CD4-positive, alpha-beta T cell treated with Interleukin-21 for 1 hour (primary cell): ENCODE measurements around the gene TTC39C.
A peak's percentile ranks its signal among the peaks of the same experiment; 100 is the strongest.

Experiments
- DNase-seq: peaks from one replicate; pipeline ENCODE4 v3.0.0-alpha.2; 2020

TTC39C gene

DNA sequence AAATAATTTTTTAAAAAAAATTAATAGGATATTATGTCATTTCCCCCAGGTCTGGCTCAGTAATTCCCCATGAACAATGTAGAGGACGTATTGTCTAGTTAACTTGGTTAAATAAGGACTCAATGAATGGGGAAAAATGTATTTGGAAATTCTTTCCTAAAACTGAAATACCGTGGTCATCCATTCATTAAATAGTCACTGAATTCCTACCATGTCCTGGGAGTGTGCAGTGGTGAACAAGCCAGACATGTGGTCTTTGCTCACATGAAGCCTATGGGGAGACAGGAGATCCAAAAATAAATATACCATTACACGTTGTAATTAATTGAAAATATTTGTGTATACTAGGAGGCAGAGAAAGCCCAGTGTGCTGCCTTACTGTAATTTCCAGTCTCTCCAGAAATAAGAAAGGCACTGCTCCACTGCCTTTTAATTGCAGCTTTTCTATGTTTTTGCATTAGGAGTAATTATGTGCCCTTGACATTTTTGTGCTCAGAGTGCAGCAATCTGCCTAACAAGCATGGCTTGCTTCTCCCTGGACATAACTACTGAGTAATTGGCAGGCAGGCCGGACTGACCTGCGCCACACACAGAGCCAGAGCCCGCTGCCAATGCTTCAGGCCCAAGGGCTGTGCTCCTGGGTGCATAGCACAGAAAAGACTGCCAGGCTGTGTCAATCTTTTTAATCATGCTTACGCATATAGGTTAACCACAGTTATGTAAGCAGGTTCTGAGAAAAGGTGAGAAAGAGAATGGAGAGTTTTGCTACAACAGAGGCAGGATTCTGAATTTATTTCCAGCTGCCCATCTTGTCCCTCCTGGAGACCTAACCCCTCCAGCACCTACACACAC, 22.2 kb upstream of the TTC39C start:
- peak; percentile 79 for DNase-seq

DNA sequence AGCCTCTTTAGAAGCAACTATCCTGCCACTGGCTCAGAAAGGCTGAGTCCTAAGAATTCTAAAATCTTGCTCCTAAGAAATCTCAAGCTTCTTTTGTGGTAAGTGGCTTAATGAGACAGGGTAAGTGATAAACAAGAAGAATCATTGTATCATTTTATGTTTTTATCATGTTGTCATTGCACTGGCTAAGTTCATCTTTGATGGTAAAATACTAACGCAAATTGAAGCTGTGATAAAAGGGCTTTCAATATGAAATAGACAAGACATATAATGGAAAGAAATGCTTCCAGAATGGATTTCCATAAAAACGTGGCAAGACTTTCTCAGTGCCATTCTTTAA, 21.6 kb upstream of the TTC39C start:
- DNase-seq, result no peak

DNA sequence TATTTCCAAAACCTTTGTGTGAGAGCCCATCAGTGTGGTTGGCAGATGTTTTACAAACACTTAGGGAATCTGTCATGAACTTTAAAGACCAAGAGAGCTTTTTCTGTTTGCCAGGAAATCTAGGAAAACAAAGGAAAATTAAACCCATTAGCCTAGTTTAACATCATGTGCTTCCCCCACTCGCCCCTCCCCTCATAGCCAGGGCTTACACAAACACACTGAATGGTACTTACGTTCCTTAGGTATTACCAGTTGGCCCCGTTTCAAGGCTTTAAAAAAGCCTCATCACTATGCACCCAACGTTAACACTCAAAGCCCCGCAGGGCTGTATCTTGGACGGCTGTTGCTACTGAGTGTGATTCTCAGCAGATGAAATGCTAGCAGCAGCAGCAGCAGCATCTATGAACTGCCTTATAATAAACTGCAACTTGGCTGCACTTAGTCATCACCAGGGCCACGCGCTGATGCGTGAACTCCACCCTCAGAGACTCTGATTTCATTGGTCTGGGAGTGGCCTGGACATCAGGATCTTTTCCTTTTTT, 20.1 kb upstream of the TTC39C start:
- DNase-seq, result peak; percentile 45

DNA sequence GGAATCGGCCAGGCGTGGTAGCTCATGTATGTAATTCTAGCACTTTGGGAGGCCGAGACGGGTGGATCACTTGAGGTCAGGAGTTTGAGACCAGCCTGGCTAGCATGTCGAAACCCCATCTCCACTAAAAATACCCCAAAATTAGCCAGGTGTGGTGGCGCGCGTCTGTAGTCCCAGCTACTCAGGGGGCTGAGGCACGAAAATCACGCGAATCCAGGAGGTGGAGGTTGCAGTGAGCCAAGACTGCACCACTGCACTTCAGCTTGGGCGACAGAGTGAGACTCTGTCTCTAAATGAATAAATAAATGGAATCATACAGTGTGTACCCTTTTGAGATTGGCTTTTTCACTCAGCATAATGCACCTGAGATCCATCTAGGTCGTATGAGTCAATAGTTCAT, 19.4 kb upstream of the TTC39C start:
- DNase-seq, result no peak

DNA sequence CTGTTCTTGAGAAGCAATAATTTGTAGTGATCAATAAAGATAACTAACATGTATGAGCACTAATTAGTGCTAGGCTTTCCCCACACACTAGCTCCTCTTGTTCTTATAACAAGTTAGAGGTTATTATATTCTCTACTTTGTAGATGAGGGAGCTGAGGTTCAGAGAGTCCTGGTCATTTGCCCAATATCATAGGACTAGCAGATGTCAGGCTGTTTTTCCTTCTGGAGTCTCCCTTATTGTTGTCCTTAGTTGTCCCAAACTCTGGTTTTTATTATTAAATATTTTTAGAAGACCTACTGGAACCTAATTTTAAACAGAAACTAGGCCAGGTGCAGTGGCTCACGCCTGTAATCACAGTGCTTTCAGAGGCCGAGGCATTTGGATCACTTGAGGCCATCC, 16.5 kb upstream of the TTC39C start:
- DNase-seq, result no peak

DNA sequence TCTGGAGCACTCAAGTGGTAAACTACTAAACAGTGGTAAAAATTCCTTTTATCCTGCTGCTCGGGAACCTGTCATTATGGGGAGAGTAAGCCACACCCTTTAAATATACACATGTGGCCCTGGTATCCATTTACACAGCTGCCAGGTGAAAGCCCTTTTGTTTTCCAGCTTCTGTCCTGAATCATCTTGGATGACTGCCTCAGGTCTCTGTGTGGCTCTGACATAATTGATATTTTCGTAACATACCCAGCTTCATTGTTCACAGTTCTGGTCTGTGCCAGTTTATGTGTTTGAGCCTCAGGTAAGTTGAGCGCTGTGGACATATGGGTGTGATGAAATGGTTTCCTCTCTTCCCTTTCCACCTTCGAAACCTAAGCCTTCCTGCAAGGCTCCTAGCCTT, 15.7 kb upstream of the TTC39C start:
- DNase-seq, result no peak

DNA sequence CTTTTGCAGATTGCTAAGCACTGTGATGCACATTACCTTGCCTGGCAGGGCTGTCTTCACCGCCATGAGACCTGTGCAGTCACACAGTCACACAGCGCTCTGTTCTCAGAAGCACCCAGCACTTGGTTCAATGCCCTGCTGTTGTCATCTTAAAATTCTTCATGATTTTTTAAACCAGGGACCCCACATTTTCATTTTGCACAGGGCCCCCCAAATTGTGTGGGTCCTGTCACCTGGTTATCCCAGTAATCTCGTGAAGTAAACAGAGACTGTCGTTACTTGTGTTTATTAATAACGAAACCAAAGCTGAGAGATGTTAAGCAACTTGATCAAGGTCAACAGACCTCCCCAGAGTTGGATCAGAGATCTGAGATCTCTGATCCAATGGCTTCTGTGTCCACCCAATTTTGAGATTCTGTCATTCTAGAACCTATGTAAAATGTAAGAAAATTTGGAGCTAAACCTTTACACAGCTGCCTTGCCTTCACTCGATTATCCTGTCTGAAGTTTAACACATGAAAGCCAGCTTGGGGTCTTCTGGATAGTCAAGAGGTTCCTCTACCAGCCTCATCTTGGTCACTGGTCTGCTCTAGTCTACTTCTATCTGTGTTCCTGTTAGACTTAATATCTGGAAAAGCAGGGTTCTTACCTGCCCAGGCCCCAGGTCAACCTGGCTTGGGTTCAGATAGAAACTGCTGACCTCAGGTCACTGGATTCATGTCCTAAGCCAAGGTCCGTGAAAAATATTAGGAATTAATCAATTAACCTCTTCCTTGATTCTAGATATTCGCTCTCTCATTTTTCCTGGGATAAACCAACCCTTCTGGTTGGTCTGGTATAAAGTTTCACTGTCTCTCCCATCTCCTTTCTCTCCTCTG, 13.7 kb upstream of the TTC39C start:
- no peak for DNase-seq

DNA sequence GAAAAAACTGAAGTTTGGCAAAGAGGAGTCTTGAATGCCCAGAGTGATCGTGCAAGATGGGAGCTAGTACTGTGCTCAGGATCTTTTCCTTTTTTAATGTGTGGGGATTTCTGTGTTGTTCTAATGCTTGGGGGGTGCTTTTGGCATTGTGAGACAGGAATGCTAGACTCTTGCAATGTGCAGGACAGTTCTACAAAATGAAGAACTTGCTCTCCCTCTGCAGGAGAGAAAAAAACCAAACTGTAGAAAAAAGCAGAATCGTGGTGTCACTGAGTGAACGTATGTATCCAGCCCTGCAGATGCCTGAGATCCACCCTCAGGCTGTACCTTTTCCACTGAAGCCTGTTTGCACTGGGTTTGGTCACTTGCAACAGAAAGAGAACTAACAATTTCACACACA, 12.1 kb upstream of the TTC39C start:
- no peak for DNase-seq

DNA sequence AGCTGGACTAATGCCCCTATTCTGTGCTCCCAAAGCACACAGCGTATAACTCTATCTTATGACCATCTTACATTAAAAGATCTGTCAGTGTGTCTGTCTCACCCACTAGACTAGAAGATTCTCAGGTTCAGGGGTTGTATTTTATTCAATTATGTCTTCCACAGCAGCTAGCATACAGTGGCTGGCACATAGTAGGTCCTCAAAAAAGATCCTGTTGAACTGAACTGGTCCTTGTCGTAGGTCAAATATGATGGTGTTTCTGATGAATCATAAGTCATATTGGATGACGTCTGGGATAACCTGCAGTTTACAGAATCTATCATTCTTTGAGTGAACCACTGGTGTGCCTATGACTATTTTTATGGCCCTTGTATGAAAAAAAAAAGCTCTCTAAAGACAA, 11.3 kb upstream of the TTC39C start:
- DNase-seq, result no peak

DNA sequence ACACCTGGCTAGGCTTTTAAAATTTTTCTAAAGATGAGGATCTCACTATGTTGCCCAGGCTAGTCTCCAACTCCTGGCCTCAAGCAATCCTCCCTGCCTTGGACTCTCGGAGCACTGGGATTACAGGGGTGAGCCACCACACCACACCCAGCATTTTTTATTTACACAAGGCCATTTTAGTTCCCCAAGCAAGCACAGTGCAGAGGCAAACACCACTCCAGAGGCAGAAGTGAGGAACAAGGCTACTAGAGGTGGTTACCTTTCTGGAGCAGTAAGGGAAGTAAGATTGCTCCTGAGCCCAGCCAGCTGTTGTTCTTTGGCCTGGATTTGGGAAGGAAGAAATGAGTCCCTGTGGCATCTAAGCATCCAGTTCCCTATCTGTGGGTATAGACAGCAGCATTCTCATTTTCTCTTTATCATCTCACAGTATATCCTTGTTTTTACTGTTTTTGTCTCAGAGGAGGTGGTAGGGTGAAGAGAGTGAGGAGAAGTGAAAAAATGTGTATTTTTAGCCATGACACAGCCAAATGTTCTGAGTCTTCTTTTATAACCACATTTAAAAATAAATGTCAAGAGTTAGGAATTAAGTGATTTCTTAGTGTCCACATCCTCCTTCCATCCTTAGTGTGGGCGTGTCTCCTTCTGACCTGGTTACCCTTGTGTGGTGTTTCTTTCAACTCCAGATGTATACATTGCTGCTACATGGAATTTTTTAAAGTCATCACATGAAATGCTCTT, 10.5 kb upstream of the TTC39C start:
- no peak for DNase-seq

DNA sequence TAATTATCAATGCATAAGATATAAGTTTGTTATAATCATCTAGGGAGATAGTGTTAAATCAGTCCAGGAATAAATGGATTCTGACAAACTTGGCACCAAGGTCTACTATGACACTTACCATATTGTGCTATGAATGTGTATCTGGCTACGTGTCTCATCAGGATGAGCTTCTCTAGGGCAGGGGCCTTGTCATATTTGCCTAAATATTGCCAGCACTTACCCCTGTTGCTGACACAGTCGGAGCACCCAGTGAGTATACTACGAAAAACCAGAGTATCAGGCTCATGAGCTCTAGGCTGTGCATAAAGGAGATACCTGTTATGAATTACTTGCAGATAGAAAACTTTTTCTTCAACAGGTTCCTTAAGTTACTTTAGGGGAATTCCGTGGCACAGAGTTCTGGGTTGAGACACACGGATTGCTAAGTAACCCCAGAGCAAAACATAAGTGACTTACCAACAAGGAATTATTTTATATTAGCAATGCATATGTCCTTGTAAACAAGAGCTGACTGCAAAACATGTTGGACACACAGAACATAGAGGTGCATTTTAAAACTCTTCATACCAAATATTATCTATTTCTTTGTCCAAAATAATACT, 7.7 kb upstream of the TTC39C start:
- DNase-seq, result no peak

DNA sequence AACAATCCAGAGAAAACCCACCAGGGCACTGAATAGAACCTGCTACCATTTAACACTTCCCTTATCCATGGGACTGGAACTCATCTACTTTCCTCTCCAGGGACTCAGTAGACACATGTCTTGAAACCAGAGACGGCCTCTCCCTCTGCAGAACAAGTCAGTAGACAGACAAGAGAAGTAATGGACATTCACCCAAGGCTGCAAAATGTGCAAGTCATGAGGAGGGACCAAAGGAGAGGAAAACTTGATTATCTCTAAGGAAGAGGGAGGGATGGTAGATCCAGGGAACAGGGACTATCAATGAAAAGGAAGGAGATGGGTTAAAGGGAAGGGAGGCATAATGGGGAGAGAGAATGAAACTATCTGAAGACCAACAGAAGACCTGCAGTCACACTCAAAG, 5.3 kb upstream of the TTC39C start:
- no peak for DNase-seq

DNA sequence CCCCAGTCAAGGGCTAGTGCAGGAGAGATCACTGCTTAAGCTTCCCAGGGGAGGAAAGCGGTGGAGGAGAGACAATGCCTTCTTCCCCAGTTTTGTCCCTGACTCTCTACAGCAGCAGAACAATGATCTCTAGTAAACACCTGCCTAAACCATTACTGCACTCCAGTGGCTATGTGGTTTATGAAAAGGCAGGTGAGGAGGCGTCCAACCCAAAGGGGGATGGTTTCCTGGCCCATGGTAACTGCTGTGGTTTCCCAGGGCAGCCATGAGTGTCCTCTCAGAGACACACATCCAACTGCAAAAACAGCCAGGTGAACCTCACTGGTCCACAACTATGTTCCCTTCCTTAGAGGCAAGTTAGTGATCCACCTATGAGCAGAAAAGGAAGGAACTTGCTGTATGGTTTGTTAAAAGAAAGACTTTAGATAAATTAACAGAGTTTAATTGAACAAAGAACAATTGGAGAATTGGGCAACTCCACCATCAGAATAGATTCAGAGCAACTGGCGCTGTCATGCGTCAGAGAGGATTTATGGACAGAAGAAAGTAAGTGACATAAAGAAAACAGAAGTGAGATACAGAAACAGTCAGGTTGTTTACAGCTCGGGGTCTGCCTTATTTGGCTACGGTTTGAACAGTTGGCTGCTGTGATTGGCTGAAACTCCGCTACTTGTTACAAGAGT, 4.8 kb upstream of the TTC39C start:
- DNase-seq, result peak; percentile 58

DNA sequence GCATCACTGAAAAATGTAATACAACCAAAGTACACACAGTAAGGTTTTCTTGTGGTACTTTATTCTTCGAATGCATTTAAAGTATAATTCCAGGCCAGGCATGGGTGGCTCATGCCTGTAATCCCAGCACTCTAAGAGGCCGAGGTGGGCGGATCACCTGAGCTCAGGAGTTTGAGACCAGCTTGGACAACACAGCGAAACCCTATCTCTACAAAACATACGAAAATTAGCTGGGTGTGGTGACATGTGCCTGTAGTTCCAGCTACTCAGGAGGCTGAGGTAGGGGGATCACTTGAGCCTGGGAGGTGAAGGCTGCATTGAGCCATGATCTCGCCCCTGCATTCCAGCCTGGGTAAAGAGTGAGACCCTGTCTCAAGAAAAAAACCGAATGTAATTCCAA, 3.9 kb upstream of the TTC39C start:
- no peak for DNase-seq

DNA sequence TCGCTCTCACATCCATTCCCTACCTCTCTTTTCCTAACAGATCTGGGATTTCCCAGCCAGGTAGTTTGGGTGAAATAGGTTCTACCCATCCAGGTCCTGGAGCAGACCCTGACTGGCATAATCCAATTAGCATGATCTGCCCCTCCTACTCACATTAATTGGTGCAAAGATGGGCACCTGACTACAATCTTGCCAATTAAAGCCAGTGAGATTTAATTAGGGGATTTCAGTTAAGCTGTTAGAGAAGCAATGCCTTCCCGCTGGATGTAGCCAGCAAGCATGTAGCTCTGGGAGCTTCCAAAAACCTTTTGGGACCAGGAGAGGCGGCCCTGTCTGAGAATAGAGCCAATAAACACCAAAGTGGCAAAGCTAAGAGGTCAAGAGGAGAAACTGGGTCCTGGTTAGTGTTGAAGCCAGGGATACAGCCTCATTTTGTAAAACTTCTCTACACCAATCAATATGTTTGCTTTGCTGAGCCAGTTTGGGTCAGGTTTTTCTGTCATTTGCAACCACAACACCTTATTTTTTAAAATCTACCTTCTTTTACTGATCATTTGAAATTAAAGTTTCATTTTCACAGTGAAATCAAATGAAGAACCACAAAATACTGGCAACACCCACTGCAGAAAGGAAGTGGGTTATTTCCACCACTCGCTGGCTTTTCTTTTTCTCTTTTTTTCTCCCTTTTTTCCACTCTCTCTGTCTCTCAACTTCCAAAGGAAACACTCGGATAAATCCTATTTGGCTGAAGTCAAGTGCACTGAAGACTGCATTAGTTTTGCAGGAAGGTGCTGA, 3.2 kb upstream of the TTC39C start:
- peak; percentile 63 for DNase-seq

DNA sequence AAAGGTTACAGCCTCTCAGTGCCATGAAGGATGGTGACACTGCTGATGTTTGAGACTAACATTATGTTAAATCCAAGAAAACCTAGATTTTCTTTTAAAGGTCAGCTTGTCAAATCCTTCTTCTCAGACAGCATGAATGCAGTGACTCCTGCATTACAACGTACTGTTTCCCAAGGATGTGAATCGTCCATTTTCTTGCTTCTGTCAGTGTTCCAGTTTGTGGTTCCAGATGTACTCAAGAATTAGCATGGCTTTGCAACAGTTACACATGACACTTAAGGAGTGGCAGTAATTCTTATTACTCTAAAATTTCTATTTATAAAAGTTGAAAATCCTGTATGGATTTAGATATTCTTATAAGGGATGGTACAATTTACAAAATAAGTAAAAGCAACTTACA, 1.5 kb upstream of the TTC39C start:
- DNase-seq, result no peak

DNA sequence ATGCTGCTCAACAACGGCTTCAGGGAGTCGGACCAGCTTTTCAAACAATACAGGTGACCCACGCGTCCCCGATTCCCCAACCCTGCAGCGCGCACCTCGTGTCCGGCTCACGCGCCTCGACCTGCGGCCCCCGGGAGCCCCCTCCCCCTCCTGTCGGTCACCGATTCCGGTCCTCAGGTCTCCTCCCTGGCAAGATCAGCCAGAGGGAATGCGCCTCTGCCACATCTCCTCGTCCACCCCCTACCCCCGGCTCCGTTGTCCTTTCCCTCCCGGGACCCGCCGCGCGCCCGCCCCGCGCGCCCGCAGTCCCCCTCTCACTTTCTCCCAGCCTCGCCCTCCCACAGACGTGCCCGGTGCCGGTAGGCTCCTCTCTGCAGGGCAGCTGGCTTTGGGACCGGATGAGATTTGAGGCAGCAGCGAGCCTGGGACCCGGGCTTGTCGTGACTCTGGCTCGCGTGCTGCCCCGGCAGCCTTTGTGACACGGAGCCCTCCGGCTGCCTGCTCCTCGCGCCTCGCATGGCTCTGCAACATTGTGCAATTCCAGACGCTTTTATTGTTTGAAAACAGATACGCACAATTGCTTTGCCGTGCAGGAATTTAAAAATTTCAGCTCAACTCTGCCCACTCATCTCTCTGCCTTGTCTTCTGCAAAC, 558 bp downstream of the TTC39C start:
- DNase-seq, result peak; percentile 39

DNA sequence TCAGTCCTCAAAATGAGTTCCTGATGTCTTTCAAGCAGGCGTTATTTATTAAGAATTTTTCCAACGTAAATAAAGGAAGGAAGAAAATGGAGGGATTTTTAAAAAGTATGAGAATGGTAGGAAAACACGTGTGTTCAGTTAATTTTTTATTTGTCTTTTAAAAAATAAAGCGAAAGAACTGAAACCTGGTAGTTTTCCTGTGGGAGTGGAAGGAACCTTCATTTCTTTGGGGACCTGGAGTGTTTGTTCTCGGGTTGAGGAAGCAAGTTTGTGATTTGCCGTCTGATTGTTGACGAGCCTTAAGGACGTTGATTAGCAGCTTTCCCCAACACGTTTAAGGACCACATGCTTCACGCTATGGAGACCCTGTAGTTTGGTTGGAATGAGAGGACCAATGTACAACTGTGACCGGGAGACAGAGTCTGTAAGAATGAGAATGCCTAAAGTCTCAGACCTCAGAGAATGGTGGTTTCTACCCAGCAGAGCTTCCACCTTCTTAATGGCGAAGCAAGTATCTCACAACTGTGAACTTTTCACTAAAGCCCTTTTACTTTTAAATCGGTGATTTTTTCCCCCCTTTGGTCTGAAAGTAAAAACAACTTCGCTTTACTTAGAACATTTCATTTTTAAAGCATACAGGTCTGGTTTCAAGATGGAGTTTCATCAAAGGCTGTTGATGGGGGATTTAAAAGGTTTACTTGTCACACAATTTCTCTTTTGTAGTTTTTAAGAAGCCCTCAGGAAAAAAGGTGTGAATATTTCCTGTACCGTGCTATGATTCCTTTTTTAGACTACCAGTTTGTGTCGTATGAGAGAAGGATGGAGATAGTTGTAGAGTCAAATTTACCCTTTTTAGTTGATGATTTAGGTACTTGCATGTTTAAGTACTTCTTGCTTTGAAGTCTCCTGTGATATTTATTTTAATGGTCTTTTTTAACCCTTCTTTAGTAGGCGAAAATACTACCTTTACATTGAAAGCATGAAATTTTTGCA, 1.4 kb downstream of the TTC39C start:
- no peak for DNase-seq

DNA sequence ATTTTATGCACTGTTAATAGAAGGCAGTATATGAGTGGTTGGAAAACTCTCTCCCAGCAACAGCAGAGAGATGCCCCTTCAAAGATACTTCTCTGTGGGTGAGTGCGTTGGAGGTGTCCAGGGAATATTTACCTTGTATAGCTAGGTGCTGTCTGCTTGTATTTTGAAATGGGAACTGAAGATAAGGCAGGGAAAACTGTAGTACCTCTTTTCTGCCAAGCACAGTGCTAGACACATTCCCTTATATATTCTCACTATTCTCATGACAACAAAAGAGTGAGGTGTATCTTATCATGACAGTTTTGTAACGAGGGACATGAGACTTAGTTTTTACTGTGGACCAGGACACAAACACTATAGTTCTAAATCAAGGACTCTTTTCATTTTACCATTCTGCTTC, 2.1 kb downstream of the TTC39C start:
- DNase-seq, result no peak
